GM18498 (cell line): ENCODE measurements around the gene ZC3H7B.
"Not testable (repeated sequence)": the region's sequence is repeated elsewhere in the genome, so short reads cannot be mapped to it uniquely, and the experiment has no call there.

Experiments used
- ATAC-seq: cut with Tn5 transposase; IDR thresholded peaks from one replicate; pipeline ENCODE4 v1.9.1; 2021; ENCODE audit warnings: mild to moderate bottlenecking, moderate library complexity; ENCODE audit not compliant: unreplicated experiment

Gene ZC3H7B

DNA sequence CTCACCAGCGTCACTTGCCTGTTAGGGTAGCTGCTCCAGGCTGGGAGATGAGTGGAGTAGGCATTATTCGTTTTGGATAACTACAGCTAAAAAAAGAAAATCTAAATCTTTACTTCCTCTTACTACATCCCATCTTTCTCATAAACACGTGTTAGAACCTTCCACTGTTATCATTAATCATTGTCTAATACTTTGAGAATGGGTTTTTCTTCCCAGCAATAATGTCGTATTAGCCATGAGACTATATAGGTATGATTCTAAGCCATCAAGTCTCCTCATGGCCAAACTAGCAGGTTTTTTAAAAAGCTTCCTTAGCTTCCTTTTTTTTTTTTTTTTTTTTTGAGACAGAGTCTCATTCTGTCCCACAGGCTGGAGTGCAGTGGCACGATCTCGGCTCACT lies 76.5 kb downstream of the ZC3H7B start:
- no peak for ATAC-seq

DNA sequence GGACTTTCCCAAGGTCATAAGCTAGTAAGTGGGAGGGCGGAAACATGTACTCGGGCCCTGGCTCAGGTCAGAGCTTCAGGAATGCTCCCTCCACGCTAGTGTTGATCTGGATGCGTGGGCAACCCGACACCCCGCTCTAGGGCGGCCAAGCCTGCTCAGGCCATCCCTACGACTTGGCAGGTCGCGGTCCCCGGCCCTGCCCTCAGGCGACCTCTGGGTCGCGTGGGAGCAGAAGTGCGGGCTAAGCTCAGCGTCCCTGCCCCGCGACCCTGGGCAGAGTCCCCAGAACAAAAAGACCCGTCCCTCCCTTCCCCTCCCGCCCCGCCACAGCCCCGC lies 79.6 kb downstream of the ZC3H7B start:
- peak; percentile 19 for ATAC-seq

DNA sequence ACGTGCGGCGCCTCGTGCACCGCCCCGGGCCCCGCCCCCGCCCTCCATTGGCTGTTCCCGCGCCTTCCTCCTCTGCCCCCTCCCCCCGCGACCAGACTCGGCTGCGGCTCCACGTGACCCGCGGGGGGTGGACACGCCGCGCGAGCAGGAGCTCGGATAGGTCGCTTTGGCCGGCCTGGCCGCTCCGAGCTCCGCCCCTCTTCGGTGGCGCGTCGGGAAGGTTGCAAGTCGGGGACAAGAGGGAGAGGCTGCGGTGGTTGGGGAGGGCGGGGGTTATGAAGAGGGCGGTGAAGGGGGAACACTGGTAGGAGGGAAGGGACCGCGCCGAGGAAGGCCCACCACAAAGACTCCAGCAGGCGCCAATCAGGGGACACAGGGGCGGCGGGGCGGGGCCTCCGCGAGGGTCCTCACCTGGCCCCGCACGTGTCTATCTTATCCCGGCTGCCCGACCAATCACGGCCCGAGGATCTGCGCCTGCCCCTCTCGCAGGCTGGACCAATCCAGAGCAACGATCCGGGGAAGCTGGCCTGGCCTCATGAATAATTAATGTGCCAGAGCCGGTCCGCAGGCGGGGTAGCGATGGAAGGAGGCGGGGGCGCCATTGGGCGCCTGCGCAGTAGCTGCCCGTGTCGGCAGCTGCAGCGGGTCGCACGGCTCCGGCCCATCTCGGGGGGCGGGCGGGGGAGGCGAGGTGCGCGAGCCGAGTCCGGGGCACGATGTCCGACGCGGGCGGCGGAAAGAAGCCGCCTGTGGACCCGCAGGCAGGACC lies 80.2 kb downstream of the ZC3H7B start, which contains the start of gene TEF:
TEF (plus strand) TSS at position 614 of the 769 bp plus-strand sequence; CDS start at position 717, 103 bp downstream.
- peak; percentile 86 for ATAC-seq

DNA sequence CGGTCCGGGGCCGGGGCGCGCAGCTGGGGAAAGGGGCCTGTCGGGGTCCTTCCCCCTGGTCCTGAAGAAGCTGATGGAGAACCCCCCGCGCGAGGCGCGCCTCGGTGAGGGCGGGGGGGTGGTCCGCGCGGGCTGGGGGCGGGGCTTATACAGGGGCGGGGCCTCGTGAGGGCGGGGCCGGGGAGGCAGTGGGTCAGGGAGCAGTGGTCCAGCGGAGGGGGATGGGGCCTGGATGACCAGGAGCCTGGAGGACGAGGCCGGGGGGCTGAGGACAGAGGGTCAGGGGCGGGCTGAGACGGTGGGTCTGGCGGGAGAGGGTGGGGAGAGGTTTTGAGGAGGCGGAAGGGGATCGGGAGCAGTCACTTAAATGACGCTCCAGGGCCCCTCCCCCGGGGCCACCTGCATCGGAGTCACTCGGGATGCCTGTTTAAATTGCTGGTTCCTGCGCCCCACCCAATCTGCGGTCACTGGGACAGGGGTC lies 80.8 kb downstream of the ZC3H7B start:
- peak; percentile 43 for ATAC-seq

DNA sequence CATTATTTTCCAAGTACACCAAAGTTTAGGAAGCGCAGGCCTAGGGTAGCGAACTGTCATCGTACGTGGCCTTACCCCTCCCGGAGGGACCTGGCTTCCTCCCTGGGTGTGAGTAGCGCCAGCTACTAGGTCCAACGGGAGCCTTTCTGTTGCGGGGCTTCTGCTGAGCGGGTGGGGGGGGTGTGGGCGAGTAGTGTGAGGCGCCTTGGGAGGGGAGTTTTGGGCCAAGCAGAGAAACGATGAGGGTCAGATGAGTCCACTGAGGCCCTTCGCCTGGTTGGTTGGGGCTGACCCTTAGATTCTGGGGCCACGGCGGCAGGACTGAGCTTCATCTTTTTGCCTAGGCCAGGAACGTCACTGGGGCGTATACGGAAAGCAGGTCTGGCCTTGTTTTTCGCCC lies 81.3 kb downstream of the ZC3H7B start:
- no peak for ATAC-seq

DNA sequence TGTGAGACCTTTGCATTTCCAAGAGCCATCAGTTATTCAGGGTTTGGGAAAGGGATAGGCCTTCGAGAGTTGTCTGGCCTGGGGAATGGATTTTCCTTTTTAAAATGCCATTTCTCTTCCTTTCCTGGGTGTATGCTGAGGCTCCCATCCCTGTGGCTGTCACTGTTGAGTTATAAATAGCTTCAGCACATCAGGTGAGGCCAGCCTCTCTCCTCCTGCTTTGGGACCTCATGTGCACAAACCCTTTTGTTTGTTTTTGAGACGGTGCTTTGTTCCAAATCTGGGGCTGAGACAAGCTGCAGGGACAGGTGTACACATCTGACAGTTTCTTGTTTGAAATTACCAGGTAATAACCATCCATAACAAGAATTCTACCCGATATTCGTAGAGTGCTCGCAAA lies 81.8 kb downstream of the ZC3H7B start:
- ATAC-seq = no peak

DNA sequence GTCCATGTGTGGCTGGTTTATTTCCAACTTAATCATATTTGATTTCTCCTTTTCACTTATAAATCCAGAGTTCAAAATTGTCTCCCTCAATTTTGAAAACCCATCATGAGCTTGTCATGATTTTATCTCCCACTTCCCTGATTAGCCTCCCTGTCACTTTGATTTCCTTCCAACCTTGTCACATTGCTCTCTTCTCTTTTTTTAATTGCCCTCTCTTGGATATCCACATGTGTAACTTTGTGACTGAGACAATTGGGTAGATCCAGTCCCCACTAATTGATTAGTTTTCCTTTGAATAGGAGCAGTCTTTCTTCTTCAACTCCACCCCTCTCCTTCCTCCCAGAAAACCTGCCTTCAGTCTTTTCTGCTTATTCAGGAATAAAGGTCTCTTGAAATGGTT lies 82.8 kb downstream of the ZC3H7B start:
- no peak for ATAC-seq

DNA sequence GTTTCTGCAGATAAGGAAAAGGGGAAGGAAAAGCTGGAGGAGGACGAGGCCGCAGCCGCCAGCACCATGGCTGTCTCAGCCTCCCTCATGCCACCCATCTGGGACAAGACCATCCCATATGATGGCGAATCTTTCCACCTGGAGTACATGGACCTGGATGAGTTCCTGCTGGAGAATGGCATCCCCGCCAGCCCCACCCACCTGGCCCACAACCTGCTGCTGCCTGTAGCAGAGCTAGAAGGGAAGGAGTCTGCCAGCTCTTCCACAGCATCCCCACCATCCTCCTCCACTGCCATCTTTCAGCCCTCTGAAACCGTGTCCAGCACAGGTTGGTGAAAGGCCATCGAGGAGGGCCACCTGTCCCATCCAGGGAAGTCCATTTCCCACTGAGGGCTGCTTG lies 86.0 kb downstream of the ZC3H7B start:
- ATAC-seq = no peak

DNA sequence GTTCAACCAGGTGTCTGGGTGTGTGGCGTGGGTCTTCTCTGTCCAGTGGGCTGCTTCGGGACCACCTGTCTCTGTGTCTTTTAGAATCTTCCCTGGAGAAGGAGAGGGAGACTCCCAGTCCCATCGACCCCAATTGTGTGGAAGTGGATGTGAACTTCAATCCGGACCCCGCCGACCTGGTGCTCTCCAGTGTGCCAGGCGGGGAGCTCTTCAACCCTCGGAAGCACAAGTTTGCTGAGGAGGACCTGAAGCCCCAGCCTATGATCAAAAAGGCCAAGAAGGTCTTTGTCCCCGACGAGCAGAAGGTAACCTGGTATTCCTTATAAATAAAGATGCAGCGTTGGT lies 92.7 kb downstream of the ZC3H7B start:
- ATAC-seq = no peak

DNA sequence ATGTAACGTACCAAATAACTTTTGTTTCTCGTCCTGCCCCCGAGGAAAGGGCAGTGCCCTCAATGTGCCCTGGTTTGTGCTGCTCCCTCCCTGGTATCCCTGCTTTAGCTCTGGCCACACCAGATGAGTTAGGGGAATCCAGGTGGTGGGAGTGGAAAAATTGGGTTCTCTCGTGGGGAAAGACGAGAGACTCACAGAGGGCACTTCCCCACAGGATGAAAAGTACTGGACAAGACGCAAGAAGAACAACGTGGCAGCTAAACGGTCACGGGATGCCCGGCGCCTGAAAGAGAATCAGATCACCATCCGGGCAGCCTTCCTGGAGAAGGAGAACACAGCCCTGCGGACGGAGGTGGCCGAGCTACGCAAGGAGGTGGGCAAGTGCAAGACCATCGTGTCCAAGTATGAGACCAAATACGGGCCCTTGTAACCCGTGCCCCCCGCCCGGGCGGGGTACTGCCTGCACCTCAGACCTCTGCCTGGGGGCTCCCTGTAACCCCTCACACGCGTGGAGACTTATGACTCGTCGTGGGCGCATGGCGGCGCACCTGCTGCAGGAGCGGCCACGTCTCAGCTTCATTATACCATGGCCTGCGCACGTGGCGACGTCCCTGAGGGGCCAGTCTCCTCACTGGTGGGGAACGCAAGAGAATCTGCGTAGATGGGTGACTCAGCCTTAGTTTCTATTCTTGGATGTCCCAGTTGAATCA lies 94.4 kb downstream of the ZC3H7B start:
- no peak for ATAC-seq

DNA sequence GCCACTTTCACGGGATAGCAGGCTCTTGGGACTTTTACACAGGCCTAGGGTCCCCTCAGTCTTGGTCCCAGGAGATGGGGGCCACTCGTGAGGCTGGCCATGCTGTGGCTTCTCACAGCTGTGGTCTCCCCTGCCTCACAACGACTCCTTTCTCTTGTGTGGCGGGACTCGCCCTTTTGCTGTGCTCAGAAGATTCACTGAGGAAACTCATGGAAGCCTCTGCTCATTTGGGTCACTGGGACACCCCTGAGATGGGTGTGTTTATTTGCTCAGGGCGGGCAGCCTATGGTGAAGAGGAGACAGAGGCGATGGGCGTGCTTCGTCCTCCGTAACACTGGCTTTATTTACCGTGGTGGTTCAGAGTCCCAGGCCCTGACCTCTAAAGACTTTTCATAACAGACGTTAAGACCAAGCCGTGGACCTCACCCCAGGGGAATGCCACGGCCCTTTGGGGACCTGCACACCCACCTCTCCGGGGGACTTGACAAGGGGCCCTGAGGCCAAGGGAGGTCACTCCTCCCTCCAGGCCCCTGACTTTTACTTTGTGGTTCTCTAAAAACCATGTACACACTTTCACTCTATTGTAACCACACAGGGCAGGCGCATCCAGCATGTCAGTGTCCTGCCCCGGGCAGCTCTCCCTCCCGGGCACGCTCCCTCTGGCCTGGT lies 96.0 kb downstream of the ZC3H7B start:
- no peak for ATAC-seq

DNA sequence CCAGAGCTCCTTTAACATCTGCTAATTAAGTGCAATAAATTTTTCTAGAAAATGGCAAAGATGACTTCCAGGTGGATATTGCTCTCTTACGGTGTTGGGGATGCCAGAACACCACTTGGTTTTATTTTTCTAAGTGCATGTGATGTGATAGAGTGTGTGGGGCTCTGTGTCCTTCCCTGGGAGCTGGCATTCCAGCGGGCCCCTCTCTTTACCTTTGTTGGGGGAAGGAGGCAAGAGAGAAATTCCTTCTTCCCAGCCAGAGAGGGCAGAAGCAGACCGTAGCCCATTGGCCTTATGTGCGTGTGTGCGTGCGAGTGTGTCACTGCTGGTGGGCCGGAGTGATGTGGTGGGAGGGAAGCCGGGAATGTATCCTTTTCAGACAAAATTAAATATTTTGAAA lies 97.6 kb downstream of the ZC3H7B start:
- no peak for ATAC-seq

DNA sequence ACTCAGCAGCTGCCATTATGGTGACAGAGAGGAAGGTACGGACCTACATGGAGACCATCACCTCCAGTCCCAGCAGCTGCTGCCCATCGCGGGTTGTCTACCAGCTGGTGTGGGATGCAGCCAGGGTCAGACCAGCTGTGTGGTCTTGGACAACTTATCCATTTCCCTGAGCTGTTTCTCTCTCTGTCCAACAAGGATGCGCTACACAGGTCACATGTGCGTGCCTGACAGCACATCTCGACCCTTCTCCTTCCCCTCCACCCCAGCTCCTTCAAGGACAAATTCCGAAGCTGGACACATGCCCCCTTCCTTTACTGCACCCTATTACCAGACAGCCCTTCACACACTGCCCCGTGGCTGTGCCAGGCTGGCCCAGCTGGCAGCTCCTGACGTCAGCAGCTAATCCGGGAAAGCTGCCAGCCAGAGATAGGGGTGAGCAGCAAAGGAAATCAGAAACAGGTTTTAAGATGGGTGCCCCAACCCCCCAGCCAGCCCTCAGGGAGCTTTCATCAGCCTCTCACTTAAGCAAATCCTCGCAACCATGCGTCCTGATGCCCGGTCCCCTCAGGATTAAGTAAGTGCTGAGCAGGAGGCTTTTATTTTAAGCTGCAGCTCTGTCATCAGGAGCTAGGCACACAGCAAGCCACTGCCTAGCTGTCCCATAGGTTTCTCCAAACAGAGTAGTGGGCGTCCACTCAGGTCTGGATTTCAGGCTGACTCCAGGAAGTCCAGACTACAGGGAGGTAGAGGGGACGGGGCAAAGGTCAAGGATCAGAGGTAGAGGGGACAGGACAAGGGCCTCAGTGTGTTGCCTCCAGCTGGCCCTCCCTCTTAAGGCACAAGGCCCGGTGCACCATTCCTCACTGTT lies 100.7 kb downstream of the ZC3H7B start:
- ATAC-seq = no peak

DNA sequence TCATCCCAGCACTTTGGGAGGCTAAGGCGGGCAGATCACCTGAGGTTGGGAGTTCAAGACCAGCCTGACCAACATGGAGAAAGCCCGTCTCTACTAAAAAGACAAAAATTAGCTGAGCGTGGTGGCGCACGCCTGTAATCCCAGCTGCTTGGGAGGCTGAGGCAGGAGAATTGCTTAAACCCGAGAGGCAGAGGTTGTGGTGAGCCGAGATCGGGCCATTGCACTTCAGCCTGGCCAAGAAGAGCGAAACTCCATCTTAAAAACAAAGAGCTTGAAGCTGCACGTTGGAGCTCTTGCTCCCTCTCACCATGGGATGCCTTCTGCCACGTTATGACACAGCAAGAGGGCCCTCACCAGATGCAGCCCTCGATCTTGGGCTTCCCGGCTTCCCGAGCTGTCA lies 101.5 kb downstream of the ZC3H7B start:
- ATAC-seq = not testable (repeated sequence)

DNA sequence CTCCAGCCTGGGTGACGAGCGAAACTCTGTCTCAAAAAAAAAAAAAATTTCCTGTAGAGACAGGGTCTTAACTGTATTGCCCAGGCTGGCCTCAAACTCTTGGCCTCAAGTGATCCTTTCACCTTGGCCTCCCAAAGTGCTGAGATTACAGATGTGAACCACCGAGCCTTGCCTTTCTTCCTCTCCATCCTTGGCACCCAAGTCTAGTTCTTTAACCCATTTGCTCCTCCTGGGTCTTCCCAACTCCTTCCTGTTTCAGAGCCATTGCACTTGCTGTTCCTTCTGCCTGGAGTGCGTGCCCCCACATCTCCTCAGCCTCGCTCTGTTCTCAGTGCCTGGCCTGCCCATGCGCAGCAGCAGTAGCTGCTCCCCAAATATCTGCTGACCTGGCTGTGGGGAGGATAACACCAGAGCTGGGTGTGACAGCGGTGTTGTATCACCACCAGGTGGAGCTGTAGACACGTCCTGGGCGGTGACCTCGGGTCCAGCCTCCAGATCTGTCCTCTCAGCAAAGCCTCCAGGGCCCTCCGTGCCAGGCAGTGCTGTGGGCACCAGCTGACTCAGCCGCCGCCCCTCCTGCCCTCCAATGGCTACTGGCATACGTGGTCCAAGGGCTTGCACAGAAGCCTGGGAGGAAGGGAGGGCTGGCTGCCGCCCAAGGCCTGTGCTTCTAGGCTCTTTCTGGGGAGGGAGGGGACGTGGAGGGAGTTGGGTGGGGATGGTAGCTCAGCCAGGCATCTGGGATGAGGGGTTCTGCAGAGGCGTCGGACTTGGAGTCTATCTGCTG lies 102.4 kb downstream of the ZC3H7B start:
- ATAC-seq = peak; percentile 71

DNA sequence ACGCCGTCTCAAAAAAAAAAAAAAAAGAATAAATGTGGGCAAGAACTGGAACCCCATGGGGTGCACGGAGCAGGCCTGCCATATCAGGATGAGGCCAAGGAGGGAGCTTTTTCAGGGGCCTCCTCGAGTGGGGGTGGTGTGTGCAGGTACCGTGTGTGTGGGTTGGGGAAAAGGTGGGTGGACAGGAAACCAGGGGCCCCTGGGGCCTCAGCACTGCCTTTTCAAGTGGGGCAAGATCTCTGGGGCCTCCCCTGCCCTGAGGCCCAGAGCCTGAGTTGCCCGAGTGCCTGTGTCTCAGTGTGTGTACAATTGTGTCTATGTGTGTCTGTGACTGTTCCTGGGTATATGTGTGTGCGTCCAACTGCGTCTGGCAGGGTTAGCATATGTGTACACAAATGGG lies 104.3 kb downstream of the ZC3H7B start:
- ATAC-seq = no peak

DNA sequence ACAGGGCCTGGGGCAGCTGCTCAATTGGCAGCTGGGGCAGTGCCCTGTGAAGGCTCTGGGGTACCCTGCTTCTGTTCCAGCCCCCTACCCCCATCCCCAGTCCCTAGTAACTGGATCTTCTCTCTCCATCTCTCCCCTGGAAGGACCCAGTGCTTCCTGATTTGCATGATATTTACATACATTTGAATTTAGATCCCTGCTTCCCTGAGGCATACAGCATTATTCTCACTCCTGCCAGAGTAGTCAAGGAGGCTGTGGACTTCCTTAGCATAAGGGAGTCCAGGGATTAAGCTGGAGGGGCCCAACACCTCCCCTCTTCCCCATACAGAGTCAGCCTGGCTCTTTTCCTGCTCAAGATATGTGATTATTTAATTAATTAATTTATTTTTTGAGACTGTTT lies 105.1 kb downstream of the ZC3H7B start:
- ATAC-seq = no peak

DNA sequence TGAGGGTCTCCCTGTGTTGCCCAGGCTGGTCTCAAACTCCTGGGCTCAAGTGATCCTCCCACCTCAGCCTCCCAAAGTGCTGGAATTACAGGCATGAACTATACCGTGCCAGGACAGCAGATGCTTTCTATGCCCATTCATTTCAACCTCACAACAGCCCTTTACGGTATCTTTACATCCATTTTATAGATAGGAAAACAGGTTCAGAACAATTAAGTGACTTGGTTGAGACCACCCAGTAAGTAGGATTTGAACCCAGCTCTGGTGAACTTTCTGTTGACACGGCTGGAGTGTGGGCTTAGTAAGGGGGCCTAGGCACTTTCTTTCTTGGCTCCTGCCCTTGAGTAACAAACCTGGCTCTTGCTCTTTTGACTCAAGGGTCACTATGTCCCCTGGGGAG lies 106.1 kb downstream of the ZC3H7B start:
- ATAC-seq = no peak

DNA sequence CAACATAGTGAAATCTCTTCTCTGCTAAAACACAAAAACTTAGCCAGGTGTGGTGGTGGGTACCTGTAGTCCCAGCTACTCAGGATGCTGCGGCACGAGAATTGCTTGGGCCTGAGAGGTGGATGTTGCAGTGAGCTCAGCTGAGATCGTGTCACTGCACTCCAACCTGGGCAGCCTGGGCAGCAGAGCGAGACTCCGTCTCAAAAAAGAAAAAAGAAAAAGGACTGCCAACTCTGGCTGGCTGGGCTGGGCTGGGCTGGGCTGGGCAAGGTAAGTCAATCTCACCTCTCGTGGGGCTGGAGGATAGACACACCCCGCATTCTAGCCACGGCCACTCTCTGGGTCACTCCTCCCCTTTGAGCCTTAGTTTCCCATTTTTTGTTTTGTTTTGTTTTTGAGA lies 107.3 kb downstream of the ZC3H7B start:
- no peak for ATAC-seq
